OCI-LY1 (cell line): ENCODE results near the gene SMAD1.

Source experiments
- H2AFZ ChIP-seq: fragments of 200-600 bp; sonication (generic), shearing (Covaris generic); 2 replicates; pipeline ENCODE4 v1.6.0; 2014; ENCODE audit warnings: antibody characterized with exemption, mild to moderate bottlenecking, low read length
- H3F3A ChIP-seq: fragments of 200-600 bp; sonication (generic), shearing (Covaris generic); 2 replicates; pipeline ENCODE4 v1.6.0; 2014; ENCODE audit warnings: mild to moderate bottlenecking, antibody characterized with exemption, low read length, moderate library complexity; ENCODE audit not compliant: insufficient read depth
- H3K27ac ChIP-seq: fragments of 200-600 bp; sonication (generic); 2 replicates; pipeline ENCODE4 v1.5.1; 2014; ENCODE audit warnings: low read length, mixed run types, mild to moderate bottlenecking, low read depth; ENCODE audit not compliant: poor library complexity, severe bottlenecking
- H3K27me3 ChIP-seq: fragments of 200-600 bp; sonication (generic); 2 replicates; pipeline ENCODE4 v1.6.0; 2014; ENCODE audit warnings: antibody characterized with exemption, mild to moderate bottlenecking, low read length, moderate library complexity; ENCODE audit not compliant: insufficient read depth
- H3K36me3 ChIP-seq: fragments of 200-600 bp; sonication (generic); 2 replicates; pipeline ENCODE4 v1.6.1; 2014; ENCODE audit warnings: mild to moderate bottlenecking, antibody characterized with exemption, low read length, moderate library complexity, mixed read lengths; ENCODE audit not compliant: insufficient read depth
- H3K4me1 ChIP-seq: fragments of 200-600 bp; sonication (generic); 2 replicates; pipeline ENCODE4 v1.5.1; 2014; ENCODE audit warnings: mild to moderate bottlenecking, low read length, moderate library complexity; ENCODE audit not compliant: insufficient read depth, severe bottlenecking
- H3K4me2 ChIP-seq: fragments of 200-600 bp; sonication (generic), shearing (Covaris generic); 2 replicates; pipeline ENCODE4 v1.6.1; 2014; ENCODE audit warnings: low read length
- H3K4me3 ChIP-seq: fragments of 200-600 bp; sonication (generic); 2 replicates; pipeline ENCODE4 v1.5.1; 2014; ENCODE audit warnings: low read length, low read depth, mild to moderate bottlenecking, mixed read lengths; ENCODE audit not compliant: poor library complexity, severe bottlenecking
- H3K79me2 ChIP-seq: fragments of 200-600 bp; shearing (Covaris generic); 2 replicates; pipeline ENCODE4 v1.6.1; 2016; ENCODE audit warnings: mixed run types, low read length, mixed read lengths; ENCODE audit not compliant: insufficient read depth
- H3K9ac ChIP-seq: fragments of 200-600 bp; sonication (generic), shearing (Covaris generic); 2 replicates; pipeline ENCODE4 v1.6.1; 2014; ENCODE audit warnings: mild to moderate bottlenecking, low read length, mixed read lengths
- H3K9me2 ChIP-seq: fragments of 200-600 bp; sonication (generic), shearing (Covaris generic); 2 replicates; pipeline ENCODE4 v1.6.1; 2014; ENCODE audit warnings: low read depth, mild to moderate bottlenecking, low read length, mixed read lengths
- H3K9me3 ChIP-seq: fragments of 200-600 bp; shearing (Covaris generic); 2 replicates; pipeline ENCODE4 v1.6.1; 2014; ENCODE audit warnings: low read length, mixed read lengths
- H4K20me1 ChIP-seq: fragments of 200-600 bp; sonication (generic), shearing (Covaris generic); 2 replicates; pipeline ENCODE4 v1.6.0; 2016; ENCODE audit warnings: mild to moderate bottlenecking, low read length; ENCODE audit not compliant: insufficient read depth
- CTCF ChIP-seq: fragments of 200-600 bp; sonication (generic), shearing (Covaris generic); IDR thresholded peaks from 2 replicates; pipeline ENCODE4 v1.5.1; 2017; ENCODE audit warnings: mild to moderate bottlenecking, antibody characterized with exemption, low read length, moderate library complexity, mixed read lengths
- EZH2 ChIP-seq: fragments of 200-600 bp; sonication (generic), shearing (Covaris generic); IDR thresholded peaks from 2 replicates; pipeline ENCODE4 v1.8.0; 2017; ENCODE audit warnings: borderline replicate concordance, mixed run types, mild to moderate bottlenecking, antibody characterized with exemption, low read length, moderate library complexity, mixed read lengths

Gene SMAD1

DNA sequence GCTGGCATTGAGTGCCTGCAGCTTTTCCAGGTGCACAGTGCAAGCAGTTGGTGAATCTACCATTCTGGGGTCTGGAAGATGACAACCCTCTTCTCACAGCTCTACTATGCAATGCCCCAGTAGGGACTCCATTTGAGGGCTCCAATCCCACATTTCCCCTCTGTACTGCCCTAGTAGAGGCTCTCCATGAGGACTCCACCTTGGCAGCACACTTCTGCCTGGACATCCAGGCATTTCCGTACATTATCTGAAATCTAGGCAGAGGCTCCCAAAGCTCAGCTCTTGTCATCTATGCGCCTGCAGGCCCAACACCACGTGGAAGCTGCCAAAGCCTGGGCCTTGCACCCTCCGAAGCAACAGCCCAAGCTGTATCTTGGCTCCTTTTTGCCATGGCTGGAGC is 8.4 kb upstream of the SMAD1 start:
- H3K9me3 ChIP-seq, result peaks cover 11% of the 10 kb centered on the region
- H3K27ac ChIP-seq, result no peak overlapping the region
- H3K36me3 ChIP-seq, result no peaks in the 10 kb centered on the region
- no peaks in the 10 kb centered on the region for H3K27me3 ChIP-seq
- H3K9me2 ChIP-seq, result no peaks in the 10 kb centered on the region
- no peaks in the 10 kb centered on the region for H4K20me1 ChIP-seq
- H3K9ac ChIP-seq, result no peak overlapping the region
- H3K79me2 ChIP-seq, result no peaks in the 10 kb centered on the region
- TF ChIP-seq CTCF, result no peak
- no peak for TF ChIP-seq EZH2
- H3K4me1 ChIP-seq, result no peaks in the 10 kb centered on the region
- H3K4me3 ChIP-seq, result no peak overlapping the region
- no peak overlapping the region for H3K4me2 ChIP-seq
- no peaks in the 10 kb centered on the region for H3F3A ChIP-seq
- H2AFZ ChIP-seq, result no peak overlapping the region

DNA sequence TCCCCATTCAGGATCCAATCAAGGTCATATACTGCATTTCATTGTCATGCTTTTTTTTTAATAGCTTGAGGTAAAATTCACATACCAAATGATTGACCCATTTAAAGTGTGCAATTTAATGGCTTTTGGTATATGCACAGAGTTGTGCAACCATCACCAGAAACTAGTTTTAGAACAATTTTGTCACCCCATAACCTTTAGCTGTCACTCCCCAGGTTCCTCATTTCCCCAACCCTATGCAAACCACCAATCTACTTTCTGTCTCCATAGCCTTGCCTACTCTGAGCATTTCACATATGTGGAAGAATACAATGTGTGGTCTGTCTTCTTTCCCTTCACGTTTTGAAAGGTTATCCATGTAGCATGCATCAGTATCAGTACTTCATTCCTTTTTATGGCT is 1.4 kb upstream of the SMAD1 start:
- Histone ChIP-seq H3F3A (no peaks in the 10 kb centered on the region), H3K79me2 (peaks cover 36% of the 10 kb centered on the region), H3K9me3 (no peaks in the 10 kb centered on the region), H2AFZ (no peak overlapping the region), H3K4me3 (peak overlapping the region; percentile 80), H3K4me2 (peak overlapping the region; percentile 80), H3K36me3 (peaks cover 15% of the 10 kb centered on the region), H3K27ac (peak overlapping the region; percentile 97), H3K9me2 (no peaks in the 10 kb centered on the region), H3K27me3 (no peaks in the 10 kb centered on the region), H3K9ac (no peak overlapping the region; the same call in 1 of the 2 replicates), H3K4me1 (peaks cover 25% of the 10 kb centered on the region), H4K20me1 (no peaks in the 10 kb centered on the region)
- TF ChIP-seq CTCF (no peak), EZH2 (no peak)

- H3K4me1 ChIP-seq, result peaks cover 41% of the 10 kb centered on the region
- peaks cover 15% of the 10 kb centered on the region for H3K36me3 ChIP-seq
- no peaks in the 10 kb centered on the region for H3K27me3 ChIP-seq
- H3F3A ChIP-seq, result no peaks in the 10 kb centered on the region
- H3K79me2 ChIP-seq, result peaks cover 52% of the 10 kb centered on the region
- peak overlapping the region; percentile 80 for H3K4me3 ChIP-seq
- H4K20me1 ChIP-seq, result no peaks in the 10 kb centered on the region
- no peaks in the 10 kb centered on the region for H3K9me3 ChIP-seq
- H3K9ac ChIP-seq, result peak overlapping the region; percentile 97
- peak overlapping the region; percentile 97 for H3K27ac ChIP-seq
- no peaks in the 10 kb centered on the region for H3K9me2 ChIP-seq
- H3K4me2 ChIP-seq, result peak overlapping the region; percentile 80
- no peak overlapping the region for H2AFZ ChIP-seq
- TF ChIP-seq CTCF (no peak), EZH2 (no peak)
Measured at GRCh38 chr4:145481942-145482208, 222 bp downstream of the SMAD1 start.
